PC-3 (cell line): Measurements from ENCODE around the gene TTLL12. TPM values are rescaled to one million over a fixed set of nuclear protein-coding genes. Genes with fewer than 3 reads are reported as not detected.

ENCODE experiments used
- ATAC-seq: fragments of 200-7000 bp; cut with Tn5 transposase; 2 replicates; pipeline ENCODE4 v1.9.1; 2020; ENCODE audit warnings: mild to moderate bottlenecking, moderate library complexity
- BruUV-seq: library from RNA; stranded (reverse); fragments of 400-500 nt; replicated peaks from 2 replicates; lab custom pipeline; 2021; lab: Mats Ljungman, UMichigan
- CTCF ChIA-PET: fragments of 300-600 bp; sonication (Branson Sonifier 250); formaldehyde crosslinking; loops from one replicate; lab custom pipeline; 2022; ENCODE audit warnings: antibody characterized with exemption; lab: Charles Lee
- POLR2A ChIA-PET: fragments of 300-600 bp; sonication (Branson Sonifier 250); formaldehyde crosslinking; loops from one replicate; lab custom pipeline; 2022; ENCODE audit warnings: antibody characterized with exemption; ENCODE audit not compliant: unreplicated experiment; lab: Charles Lee
- DNase-seq: peaks from one replicate; pipeline ENCODE4 v3.0.0-alpha.2; 2015
- H2AFZ ChIP-seq: fragments of 300-600 bp; sonication (generic); 2 replicates; pipeline ENCODE4 v1.6.0; 2016; ENCODE audit warnings: antibody characterized with exemption, low read length
- H3F3A ChIP-seq: fragments of 300-600 bp; sonication (generic); one replicate; pipeline ENCODE4 v1.6.0; 2017; ENCODE audit warnings: antibody characterized with exemption, low read length, control low read depth, mild to moderate bottlenecking; ENCODE audit not compliant: unreplicated experiment
- H3K27ac ChIP-seq: fragments of 300-600 bp; sonication (generic); 2 replicates; pipeline ENCODE4 v1.5.1; 2016; ENCODE audit warnings: mild to moderate bottlenecking, low read length
- H3K27me3 ChIP-seq: fragments of 300-600 bp; sonication (generic); 2 replicates; pipeline ENCODE4 v1.6.1; 2016; ENCODE audit warnings: low read length, mixed read lengths
- H3K36me3 ChIP-seq: fragments of 300-600 bp; sonication (generic); 2 replicates; pipeline ENCODE4 v1.6.1; 2016; ENCODE audit warnings: low read depth, mixed run types, low read length, mixed read lengths
- H3K4me1 ChIP-seq: fragments of 300-600 bp; sonication (generic); 2 replicates; pipeline ENCODE4 v1.5.1; 2016; ENCODE audit warnings: low read length; ENCODE audit not compliant: insufficient read depth
- H3K4me2 ChIP-seq: fragments of 300-600 bp; sonication (generic); 2 replicates; pipeline ENCODE4 v1.6.0; 2016; ENCODE audit warnings: low read length
- H3K4me3 ChIP-seq: fragments of 300-600 bp; sonication (generic); 2 replicates; pipeline ENCODE4 v1.5.1; 2016; ENCODE audit warnings: mild to moderate bottlenecking, low read length, mixed read lengths
- H3K79me2 ChIP-seq: fragments of 300-600 bp; sonication (generic); 2 replicates; pipeline ENCODE4 v1.6.1; 2017; ENCODE audit warnings: low read length, mixed read lengths
- H3K9ac ChIP-seq: fragments of 300-600 bp; sonication (generic); 2 replicates; pipeline ENCODE4 v1.6.0; 2016; ENCODE audit warnings: mild to moderate bottlenecking, low read length
- H3K9me2 ChIP-seq: fragments of 300-600 bp; sonication (generic); replicated peaks from 2 replicates; pipeline ENCODE4 v1.6.1; 2016; ENCODE audit warnings: mixed run types, low read length, mixed read lengths
- H3K9me3 ChIP-seq: fragments of 300-600 bp; sonication (generic); 2 replicates; pipeline ENCODE4 v1.6.1; 2016; ENCODE audit warnings: low read length, mixed read lengths
- H4K20me1 ChIP-seq: fragments of 300-600 bp; sonication (generic); 2 replicates; pipeline ENCODE4 v1.6.1; 2016; ENCODE audit warnings: low read length, mixed read lengths
- EZH2 ChIP-seq: fragments of 300-600 bp; sonication (generic); IDR thresholded peaks from one replicate; pipeline ENCODE4 v1.6.1; 2017; ENCODE audit warnings: antibody characterized with exemption, mild to moderate bottlenecking, low read length; ENCODE audit not compliant: unreplicated experiment
- EZH2phosphoT487 ChIP-seq: fragments of 300-600 bp; sonication (generic); IDR thresholded peaks from 2 replicates; pipeline ENCODE4 v1.6.1; 2018; ENCODE audit warnings: mild to moderate bottlenecking, antibody characterized with exemption, low read length, borderline replicate concordance
- intact Hi-C: fragments of 100-400 bp; cut with micrococcal nuclease; formaldehyde crosslinking; loops from 2 replicates; pipeline ENCODE4 v1.9.0; 2023
- total RNA-seq: library from RNA; depleted of rRNA; stranded (reverse); fragments of >200 nt; gene quantifications from 2 replicates; pipeline ENCODE4 v1.2.3, GENCODE V29; 2014
- TF ChIP-seq, protein P1 (sequence below): fragments of 300-600 bp; sonication (generic); conservative IDR thresholded peaks from 2 replicates; pipeline ENCODE4 v1.5.1; 2017; ENCODE audit warnings: antibody characterized with exemption, low read depth, mild to moderate bottlenecking, low read length

The TTLL12 gene
- total RNA-seq, 1 experiment from 2014 or later = 48.9 TPM

DNA sequence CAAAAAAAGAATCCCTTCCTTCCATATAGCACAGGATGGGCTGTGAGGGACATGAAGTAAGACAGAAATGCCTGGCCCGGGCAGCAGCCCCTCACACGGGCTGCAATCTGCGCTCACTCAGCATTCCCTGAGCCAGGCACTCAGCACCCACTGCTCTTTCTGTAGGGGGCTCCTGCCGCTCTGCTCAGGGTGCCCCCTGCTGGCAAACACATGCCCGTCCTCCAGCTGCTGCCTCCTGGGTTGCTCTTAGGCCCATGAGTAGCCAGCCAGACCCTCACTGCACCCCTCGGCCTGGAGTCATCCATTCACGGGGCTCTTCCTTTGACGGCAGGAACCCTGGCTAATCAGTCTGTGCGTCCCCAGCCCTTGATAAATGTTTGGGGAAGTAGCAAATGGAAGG, 50.7 kb downstream of the TTLL12 start:
- no peaks in the 10 kb centered on the region for H4K20me1 ChIP-seq
- 0 out of 2 replicates have a peak, but pooled peaks have one; percentile 40 for ATAC-seq
- CTCF ChIA-PET = no interaction called here
- peaks cover 16% of the 10 kb centered on the region for H3K36me3 ChIP-seq
- no peaks in the 10 kb centered on the region for H3K9me3 ChIP-seq
- no peak overlapping the region for H3K4me3 ChIP-seq
- H2AFZ ChIP-seq = no peak overlapping the region
- no peak for TF ChIP-seq EZH2
- TF ChIP-seq, protein P1, sequence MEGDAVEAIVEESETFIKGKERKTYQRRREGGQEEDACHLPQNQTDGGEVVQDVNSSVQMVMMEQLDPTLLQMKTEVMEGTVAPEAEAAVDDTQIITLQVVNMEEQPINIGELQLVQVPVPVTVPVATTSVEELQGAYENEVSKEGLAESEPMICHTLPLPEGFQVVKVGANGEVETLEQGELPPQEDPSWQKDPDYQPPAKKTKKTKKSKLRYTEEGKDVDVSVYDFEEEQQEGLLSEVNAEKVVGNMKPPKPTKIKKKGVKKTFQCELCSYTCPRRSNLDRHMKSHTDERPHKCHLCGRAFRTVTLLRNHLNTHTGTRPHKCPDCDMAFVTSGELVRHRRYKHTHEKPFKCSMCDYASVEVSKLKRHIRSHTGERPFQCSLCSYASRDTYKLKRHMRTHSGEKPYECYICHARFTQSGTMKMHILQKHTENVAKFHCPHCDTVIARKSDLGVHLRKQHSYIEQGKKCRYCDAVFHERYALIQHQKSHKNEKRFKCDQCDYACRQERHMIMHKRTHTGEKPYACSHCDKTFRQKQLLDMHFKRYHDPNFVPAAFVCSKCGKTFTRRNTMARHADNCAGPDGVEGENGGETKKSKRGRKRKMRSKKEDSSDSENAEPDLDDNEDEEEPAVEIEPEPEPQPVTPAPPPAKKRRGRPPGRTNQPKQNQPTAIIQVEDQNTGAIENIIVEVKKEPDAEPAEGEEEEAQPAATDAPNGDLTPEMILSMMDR = peak; percentile 67
- H3K27me3 ChIP-seq = no peaks in the 10 kb centered on the region
- BruUV-seq = no TSS peak
- H3K4me2 ChIP-seq = no peak overlapping the region
- H3F3A ChIP-seq = no peaks in the 10 kb centered on the region
- no peaks in the 10 kb centered on the region for H3K9me2 ChIP-seq
- peak; percentile 14 for DNase-seq
- no peak overlapping the region for H3K9ac ChIP-seq
- peaks cover 17% of the 10 kb centered on the region for H3K79me2 ChIP-seq
- no peak overlapping the region for H3K27ac ChIP-seq
- H3K4me1 ChIP-seq = no peaks in the 10 kb centered on the region
- POLR2A ChIA-PET = no interaction called here
- intact Hi-C loops = no loop called here

DNA sequence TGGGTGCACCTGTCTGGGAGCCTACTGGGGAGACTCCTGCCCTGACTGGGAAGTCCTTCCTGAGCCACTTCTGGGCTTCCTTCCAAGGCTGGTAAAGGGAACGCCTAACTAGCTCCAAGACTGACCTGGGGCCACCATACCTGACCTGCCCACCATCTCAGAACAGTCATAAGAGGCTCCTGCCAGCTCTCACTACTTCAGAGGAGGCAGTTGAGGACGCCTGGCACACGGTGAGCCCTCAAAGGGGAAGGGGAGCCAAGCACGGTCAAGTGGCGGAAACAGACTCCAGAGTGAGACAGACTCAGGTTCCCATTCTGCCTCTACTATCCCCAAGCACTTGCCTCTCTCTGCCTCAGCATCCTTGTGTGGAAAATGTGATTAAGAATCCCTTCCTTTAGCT, 51.4 kb downstream of the TTLL12 start:
- no peaks in the 10 kb centered on the region for H3K4me1 ChIP-seq

DNA sequence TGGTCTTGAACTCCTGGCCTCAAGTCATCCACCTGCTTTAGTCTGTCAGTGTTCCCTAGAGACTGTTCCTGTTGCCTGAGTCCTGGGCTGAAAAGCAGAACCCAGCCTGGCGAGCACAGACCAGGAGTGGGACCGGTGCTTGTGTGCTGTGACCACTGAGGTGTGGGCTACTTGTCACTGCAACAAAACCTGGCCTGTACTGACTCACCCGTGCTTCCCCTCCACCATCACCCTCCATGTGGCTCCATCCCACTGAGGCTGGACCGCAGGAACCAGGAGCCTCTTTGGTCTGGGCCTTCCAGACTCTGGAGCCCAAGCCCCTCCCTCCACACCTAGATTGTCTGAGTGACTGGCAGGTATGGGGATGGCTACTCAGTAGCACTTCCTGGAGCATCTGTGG, 52.4 kb downstream of the TTLL12 start:
- CTCF ChIA-PET = no interaction called here

More for the DNA sequence above, 51.4 kb downstream of the TTLL12 start:
- Histone ChIP-seq H2AFZ (no peak overlapping the region), H3K9me2 (no peaks in the 10 kb centered on the region), H3K4me3 (no peak overlapping the region), H3K9me3 (no peaks in the 10 kb centered on the region), H3F3A (no peaks in the 10 kb centered on the region), H4K20me1 (no peaks in the 10 kb centered on the region), H3K79me2 (peaks cover 10% of the 10 kb centered on the region), H3K36me3 (peaks cover 14% of the 10 kb centered on the region), H3K27ac (no peak overlapping the region), H3K9ac (no peak overlapping the region), H3K27me3 (no peaks in the 10 kb centered on the region), H3K4me2 (no peak overlapping the region)
- TF ChIP-seq, protein P1 = no peak
- TF ChIP-seq EZH2phosphoT487 (no peak), EZH2 (no peak)
- ChIA-PET CTCF (no interaction called here), POLR2A (no interaction called here)
- BruUV-seq = no TSS peak
- ATAC-seq = no peak
- intact Hi-C loops = no loop called here
- no peak for DNase-seq

More for the DNA sequence above, 52.4 kb downstream of the TTLL12 start:
- peaks cover 8% of the 10 kb centered on the region for H3K36me3 ChIP-seq
- no peaks in the 10 kb centered on the region for H4K20me1 ChIP-seq
- no peak overlapping the region for H3K4me3 ChIP-seq
- H3K4me2 ChIP-seq = no peak overlapping the region
- TF ChIP-seq EZH2phosphoT487 = no peak
- TF ChIP-seq, protein P1 = no peak
- no peak for TF ChIP-seq EZH2
- POLR2A ChIA-PET = no interaction called here
- no TSS peak for BruUV-seq
- no peaks in the 10 kb centered on the region for H3K27me3 ChIP-seq
- no peak overlapping the region for H3K9ac ChIP-seq
- H3K27ac ChIP-seq = no peak overlapping the region
- no peaks in the 10 kb centered on the region for H3K9me2 ChIP-seq
- H3F3A ChIP-seq = no peaks in the 10 kb centered on the region
- H3K4me1 ChIP-seq = peaks cover 1% of the 10 kb centered on the region
- H3K9me3 ChIP-seq = no peaks in the 10 kb centered on the region
- H2AFZ ChIP-seq = no peak overlapping the region
- ATAC-seq (no peak), DNase-seq (no peak)
- intact Hi-C loops = no loop called here
- H3K79me2 ChIP-seq = 0 out of 2 replicates have a peak, but pooled peaks cover 3% of the 10 kb centered on the region
